HG03457 (cell line): ENCODE data around the gene PIGS.

Experiments
- ATAC-seq: cut with Tn5 transposase; IDR thresholded peaks from one replicate; pipeline ENCODE4 v1.9.1; 2021; ENCODE audit warnings: moderate number of reproducible peaks; ENCODE audit not compliant: unreplicated experiment

PIGS gene

DNA sequence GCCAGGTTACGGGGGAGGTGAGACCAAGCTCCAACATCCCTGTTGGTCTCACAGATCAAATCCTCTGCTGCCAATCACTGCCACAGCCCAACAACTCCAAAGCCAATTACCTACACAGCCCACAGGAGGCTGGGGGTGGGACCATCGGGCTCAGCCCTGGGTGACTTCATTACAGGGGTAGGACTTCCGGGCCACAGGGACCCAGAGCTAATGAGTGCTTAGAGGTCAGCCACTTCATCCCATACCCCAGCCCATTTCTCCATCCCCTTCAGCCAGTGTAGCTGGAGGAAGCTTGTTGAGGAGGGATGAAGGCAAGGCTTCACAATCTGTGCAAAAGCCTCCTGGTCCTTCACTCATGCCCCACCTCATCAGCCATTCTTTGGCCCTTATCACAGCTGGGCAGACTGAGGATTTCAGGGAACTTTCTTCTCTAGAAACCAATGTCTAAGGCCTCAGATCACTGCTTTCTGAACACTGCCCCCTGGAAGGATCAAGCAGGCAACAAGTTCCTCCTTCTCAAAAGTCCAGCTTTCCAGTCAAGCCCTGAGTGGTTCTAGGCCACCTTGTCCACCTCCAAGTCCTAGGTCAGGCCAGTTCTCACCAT lies 59.4 kb downstream of the PIGS start:
- no peak for ATAC-seq

DNA sequence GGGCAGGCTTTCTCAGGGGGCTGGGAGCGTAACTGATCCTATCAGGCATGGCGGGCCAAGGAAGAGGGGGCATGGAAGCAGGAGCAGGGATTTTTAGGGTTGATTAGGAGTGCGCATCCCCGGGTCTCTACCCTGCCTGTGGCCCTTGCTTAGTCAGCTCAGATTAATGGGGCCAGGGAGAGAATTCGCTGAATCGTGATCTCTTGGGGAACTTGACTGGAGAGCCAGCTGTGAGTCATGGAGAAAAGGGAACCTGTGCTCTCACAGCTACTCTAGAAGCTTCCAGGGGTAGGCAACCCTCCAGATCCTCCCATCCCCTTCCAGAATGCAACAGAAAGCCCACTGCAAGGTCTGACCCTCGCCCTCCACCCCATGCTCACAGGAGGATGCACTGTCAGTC lies 61.5 kb downstream of the PIGS start:
- ATAC-seq = no peak

DNA sequence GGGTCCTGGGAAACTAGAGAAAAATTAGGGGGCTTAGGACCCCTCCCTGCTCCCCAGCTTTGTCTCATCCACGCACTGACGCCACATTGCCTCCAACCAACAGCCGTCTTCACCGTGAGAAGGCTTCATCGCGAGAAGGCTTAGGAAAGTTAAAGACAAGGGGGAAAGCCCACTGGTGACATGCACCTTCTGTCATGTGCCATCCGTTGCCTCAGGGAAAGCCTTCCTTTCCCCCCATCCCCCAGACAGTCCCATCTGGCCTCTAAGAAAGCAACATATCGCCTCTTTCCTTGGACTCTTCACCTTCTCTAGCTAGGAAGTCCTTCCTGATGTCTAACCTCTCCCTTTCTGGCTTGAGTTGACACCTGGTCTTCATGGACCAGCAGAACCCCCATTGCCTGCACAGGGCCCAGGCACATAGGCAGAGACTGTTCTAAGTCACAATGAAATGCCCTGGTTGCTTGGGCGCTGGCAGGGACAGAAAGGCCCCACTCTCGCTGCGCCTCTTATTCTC lies 63.1 kb downstream of the PIGS start:
- ATAC-seq = no peak

DNA sequence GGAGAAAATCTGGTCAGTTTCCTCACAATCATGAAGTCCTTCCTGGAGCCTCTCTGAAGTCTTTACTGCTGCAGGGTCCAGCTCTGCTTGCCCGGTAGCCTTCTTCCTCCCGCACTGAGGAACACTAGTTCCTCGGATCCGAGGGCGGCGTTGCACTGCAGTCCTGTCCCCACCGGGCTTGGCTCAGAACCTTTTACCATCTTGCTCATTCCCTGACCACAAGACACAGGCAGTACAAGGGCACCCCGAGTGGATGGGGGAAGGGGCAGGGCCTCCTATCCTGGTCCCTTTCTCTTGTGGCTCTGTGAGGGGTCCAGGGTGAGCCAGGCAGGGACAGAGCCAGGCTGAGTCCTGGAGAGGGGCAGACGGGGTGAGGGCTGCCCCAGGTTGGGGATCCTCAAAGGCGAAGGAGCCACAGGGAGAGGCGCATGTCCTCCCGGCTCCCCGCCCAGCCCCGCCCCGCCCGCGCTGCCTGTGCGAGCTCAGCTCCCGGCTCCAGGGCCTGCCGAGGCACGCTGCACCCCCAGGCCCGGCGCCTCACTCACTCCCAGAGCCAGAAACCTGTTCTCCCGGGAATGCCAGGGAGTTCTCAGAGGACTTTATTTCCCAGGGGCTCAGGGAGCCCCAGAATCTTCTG lies 63.6 kb downstream of the PIGS start:
- ATAC-seq = no peak

GRCh38 chr17:28506763-28507487 lies 64.4 kb downstream of the PIGS start:
- ATAC-seq = no peak

DNA sequence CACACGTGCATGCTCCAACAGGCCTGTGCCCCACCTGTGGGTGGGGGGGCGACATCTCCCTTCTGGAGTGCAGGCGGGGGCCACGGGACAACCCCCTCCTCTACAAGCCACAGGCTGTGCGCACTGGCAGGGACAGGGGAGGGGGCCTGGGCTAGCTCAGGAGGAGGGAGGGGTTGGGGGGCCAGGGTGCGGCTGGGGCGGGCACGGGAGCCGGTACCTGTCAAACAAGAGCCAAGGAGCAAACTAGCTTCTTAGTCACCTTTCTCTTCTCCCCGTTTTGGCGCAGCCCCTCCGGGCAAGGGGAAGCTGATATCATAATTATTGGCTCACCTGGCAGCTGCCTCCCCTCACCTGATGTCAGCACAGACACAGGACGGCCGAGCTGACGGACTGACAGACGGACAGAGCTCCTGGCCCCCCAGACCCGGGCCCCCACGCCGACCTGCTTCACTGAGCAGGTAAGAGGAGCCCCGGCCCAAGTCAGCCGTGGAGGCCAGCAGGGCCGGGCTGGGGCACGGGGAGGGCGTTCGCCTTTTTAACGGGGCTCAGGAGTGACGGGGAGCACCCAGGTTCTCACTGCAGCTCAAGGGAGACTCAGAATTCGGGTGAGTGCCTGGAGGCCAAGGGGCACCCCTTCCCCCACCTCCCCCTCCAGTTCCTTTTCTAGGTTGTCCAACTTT lies 65.2 kb downstream of the PIGS start, which contains the start of gene FOXN1:
TSS of gene FOXN1 (plus strand) at position 363 of the 680 bp plus-strand sequence. CDS start 17,622 bp downstream, outside the sequence.
- ATAC-seq = no peak

DNA sequence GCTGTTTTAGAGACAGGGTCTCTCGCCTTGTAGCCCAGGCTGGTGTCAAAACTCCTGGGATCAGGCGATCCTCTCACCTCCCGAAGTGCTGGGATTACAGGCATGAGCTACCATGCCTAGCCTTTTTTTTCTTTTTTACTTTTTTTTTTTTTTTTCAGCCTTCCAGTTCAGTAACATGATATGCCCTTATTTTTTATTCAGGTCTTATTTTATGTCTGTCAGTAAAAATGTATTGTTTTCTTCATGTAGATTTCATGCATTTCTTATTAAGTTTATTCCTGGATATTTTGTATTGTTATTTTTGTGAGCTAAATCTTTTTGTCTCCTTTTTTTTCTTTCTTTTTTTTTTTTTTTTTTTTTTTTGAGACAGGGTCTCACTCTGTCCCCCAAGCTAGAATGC lies 67.9 kb downstream of the PIGS start:
- ATAC-seq = no peak
